Measurements from ENCODE around the gene WBP2. TPM values are rescaled to one million over a fixed set of nuclear protein-coding genes. Genes with fewer than 3 reads are reported as not detected.

The WBP2 gene
- total and polyA plus RNA-seq, 2 of the 13 experiments (the other 11 are each of a cell fraction or from before 2014, with no cell fraction given) = 29.2 to 29.5 TPM

DNA sequence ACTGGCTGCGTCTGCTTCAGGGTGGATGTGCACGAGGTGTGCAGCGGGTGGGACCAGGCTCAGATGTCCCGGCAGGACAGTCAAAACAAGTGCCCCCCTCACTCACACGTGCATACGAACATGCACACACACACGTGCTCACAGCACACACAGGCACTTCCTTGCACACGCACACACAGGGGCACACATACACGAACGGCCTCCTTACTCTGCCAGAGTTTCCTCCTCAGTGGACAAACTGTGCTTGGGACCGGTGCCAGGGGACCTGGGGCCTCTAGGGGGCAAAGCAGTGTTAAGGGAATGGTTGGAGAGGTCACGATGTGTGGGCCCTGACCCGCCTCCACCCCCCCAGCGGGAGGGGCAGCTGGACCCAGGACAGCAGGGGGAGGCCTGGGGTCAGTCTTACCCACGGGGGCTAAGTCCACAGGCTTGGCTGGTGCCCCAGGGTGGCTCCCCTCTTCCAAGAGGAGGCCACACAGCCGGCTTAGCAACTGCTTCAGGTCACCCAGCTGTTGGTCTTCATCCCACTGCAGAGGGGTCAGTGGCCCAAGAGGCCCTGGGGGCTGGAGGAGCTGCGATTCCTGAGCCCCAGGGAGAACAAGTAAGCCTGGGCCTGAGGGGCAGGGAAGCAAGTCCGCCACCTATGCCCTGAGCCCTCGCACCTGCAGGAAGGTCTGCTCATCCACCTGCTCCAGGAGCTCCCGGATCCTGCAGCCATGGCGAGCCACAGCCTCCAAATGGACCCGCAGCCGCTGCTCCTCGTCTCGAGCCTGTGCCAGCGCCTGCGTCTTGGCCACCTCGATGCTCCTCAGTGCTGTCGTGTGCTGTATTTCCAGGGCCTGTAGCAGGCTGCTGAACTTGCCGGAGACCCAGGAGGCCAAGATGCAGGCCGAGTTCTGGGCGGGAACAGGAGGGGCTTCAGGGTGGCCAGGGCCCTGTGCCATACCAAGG is 36.7 kb upstream of the WBP2 start (continued):
- TF ChIP-seq, protein P1, sequence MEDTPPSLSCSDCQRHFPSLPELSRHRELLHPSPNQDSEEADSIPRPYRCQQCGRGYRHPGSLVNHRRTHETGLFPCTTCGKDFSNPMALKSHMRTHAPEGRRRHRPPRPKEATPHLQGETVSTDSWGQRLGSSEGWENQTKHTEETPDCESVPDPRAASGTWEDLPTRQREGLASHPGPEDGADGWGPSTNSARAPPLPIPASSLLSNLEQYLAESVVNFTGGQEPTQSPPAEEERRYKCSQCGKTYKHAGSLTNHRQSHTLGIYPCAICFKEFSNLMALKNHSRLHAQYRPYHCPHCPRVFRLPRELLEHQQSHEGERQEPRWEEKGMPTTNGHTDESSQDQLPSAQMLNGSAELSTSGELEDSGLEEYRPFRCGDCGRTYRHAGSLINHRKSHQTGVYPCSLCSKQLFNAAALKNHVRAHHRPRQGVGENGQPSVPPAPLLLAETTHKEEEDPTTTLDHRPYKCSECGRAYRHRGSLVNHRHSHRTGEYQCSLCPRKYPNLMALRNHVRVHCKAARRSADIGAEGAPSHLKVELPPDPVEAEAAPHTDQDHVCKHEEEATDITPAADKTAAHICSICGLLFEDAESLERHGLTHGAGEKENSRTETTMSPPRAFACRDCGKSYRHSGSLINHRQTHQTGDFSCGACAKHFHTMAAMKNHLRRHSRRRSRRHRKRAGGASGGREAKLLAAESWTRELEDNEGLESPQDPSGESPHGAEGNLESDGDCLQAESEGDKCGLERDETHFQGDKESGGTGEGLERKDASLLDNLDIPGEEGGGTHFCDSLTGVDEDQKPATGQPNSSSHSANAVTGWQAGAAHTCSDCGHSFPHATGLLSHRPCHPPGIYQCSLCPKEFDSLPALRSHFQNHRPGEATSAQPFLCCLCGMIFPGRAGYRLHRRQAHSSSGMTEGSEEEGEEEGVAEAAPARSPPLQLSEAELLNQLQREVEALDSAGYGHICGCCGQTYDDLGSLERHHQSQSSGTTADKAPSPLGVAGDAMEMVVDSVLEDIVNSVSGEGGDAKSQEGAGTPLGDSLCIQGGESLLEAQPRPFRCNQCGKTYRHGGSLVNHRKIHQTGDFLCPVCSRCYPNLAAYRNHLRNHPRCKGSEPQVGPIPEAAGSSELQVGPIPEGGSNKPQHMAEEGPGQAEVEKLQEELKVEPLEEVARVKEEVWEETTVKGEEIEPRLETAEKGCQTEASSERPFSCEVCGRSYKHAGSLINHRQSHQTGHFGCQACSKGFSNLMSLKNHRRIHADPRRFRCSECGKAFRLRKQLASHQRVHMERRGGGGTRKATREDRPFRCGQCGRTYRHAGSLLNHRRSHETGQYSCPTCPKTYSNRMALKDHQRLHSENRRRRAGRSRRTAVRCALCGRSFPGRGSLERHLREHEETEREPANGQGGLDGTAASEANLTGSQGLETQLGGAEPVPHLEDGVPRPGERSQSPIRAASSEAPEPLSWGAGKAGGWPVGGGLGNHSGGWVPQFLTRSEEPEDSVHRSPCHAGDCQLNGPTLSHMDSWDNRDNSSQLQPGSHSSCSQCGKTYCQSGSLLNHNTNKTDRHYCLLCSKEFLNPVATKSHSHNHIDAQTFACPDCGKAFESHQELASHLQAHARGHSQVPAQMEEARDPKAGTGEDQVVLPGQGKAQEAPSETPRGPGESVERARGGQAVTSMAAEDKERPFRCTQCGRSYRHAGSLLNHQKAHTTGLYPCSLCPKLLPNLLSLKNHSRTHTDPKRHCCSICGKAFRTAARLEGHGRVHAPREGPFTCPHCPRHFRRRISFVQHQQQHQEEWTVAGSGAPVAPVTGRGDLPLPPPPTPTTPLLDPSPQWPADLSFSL (CRISPR knock-in tag; IDR thresholded peaks at IDR 0.05) = no peak
- no peak for TF ChIP-seq HCFC1 (IDR thresholded peaks at IDR 0.05; ENCODE audit: low read depth, low read length)
- TF ChIP-seq MZF1 (CRISPR knock-in tag; IDR thresholded peaks at IDR 0.05; ENCODE audit: borderline replicate concordance) = 0 out of 2 replicates have a peak, but pooled peaks have one; percentile 20
- TF ChIP-seq CSRNP1 (CRISPR knock-in tag; IDR thresholded peaks at IDR 0.05) = 0 out of 2 replicates have a peak, but pooled peaks have one; percentile 27
- TF ChIP-seq HNRNPUL1 (IDR thresholded peaks at IDR 0.05; ENCODE audit: low read depth, low read length) = no peak
- TF ChIP-seq MED13 (CRISPR knock-in tag; IDR thresholded peaks at IDR 0.05) = peak; percentile 86; the same call in 1 of the 2 replicates
- TF ChIP-seq CC2D1A (CRISPR knock-in tag; IDR thresholded peaks at IDR 0.05) = no peak
- TF ChIP-seq MED1 (CRISPR knock-in tag; IDR thresholded peaks at IDR 0.05) = peak; percentile 65
- TF ChIP-seq ZNF431 (CRISPR knock-in tag; IDR thresholded peaks at IDR 0.05; ENCODE audit: borderline replicate concordance, low read depth) = 0 out of 2 replicates have a peak, but pooled peaks have one; percentile 22
- TF ChIP-seq PTBP1 (IDR thresholded peaks at IDR 0.05; ENCODE audit: low read depth, low read length, poor library complexity, severe bottlenecking) = no peak
- TF ChIP-seq HOXA7 (CRISPR knock-in tag; IDR thresholded peaks at IDR 0.05) = peak; percentile 59; the same call in 1 of the 2 replicates
- TF ChIP-seq STAT5B (CRISPR knock-in tag; IDR thresholded peaks at IDR 0.05) = 0 out of 2 replicates have a peak, but pooled peaks have one; percentile 55
- peak; percentile 12 for TF ChIP-seq FOSL2 (CRISPR knock-in tag; IDR thresholded peaks at IDR 0.05)
- no peak for TF ChIP-seq ZNF883 (CRISPR knock-in tag; IDR thresholded peaks at IDR 0.05; ENCODE audit: not compliant biosample characterization)
- peak; percentile 50; the same call in 1 of the 2 replicates for TF ChIP-seq ARNT2 (CRISPR knock-in tag; IDR thresholded peaks at IDR 0.05; ENCODE audit: low read depth)
- TF ChIP-seq ZNF136 (CRISPR knock-in tag; IDR thresholded peaks at IDR 0.05; ENCODE audit: low read depth) = no peak
- TF ChIP-seq, protein P2, sequence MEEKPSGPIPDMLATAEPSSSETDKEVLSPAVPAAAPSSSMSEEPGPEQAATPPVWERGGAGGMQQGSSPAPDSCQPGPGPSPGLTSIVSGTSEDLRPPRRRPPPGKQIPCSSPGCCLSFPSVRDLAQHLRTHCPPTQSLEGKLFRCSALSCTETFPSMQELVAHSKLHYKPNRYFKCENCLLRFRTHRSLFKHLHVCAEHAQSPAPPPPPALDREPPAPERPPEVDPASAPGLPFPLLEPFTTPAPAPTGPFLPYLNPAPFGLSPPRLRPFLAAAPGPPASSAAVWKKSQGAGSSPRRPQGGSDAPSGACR (CRISPR knock-in tag; IDR thresholded peaks at IDR 0.05) = peak; percentile 84
- no peak for TF ChIP-seq SMC3 (IDR thresholded peaks at IDR 0.05; ENCODE audit: low read length)
- TF ChIP-seq SIX1 (CRISPR knock-in tag; IDR thresholded peaks at IDR 0.05; ENCODE audit: borderline replicate concordance) = no peak
- TF ChIP-seq HMG20B (CRISPR knock-in tag; conservative IDR thresholded peaks at IDR 0.05) = peak; percentile 57; the same call in 1 of the 2 replicates

Measured in HepG2 (cell line).